H1 (cell line): Measurements from ENCODE around the gene PRKAR1B. TPM values are rescaled to one million over a fixed set of nuclear protein-coding genes. Genes with fewer than 3 reads are reported as not detected.

Experiments
- ASH2L ChIP-seq: fragments of 200-600, 300-600 bp; sonication (generic); IDR thresholded peaks from one replicate; pipeline ENCODE4 v1.7.1; 2017; ENCODE audit warnings: low read length
- CHD1 ChIP-seq: IDR thresholded peaks from 2 replicates; pipeline ENCODE4 v1.6.1; 2012; ENCODE audit warnings: low read depth, low read length, improper control_type of control experiment
- CHD7 ChIP-seq: fragments of 300-600 bp; sonication (generic); IDR thresholded peaks from 2 replicates; pipeline ENCODE4 v1.7.1; 2012; ENCODE audit warnings: low read length, moderate library complexity, mild to moderate bottlenecking, inconsistent platforms; ENCODE audit not compliant: insufficient replicate concordance
- CREB1 ChIP-seq: IDR thresholded peaks from 2 replicates; pipeline ENCODE4 v1.6.1; 2012; ENCODE audit warnings: inconsistent platforms
- MAFK ChIP-seq: IDR thresholded peaks from 2 replicates; pipeline ENCODE4 v1.6.1; 2012; ENCODE audit warnings: low read depth, mild to moderate bottlenecking, improper control_type of control experiment, low read length
- POU5F1 ChIP-seq: IDR thresholded peaks from 2 replicates; pipeline ENCODE4 v1.6.1; 2011; ENCODE audit warnings: low read depth, mild to moderate bottlenecking, low read length, moderate library complexity
- RXRA ChIP-seq: IDR thresholded peaks from 2 replicates; pipeline ENCODE4 v1.6.1; 2011; ENCODE audit warnings: low read depth, mild to moderate bottlenecking, low read length, moderate library complexity; ENCODE audit not compliant: insufficient read depth
- ZNF274 ChIP-seq: IDR thresholded peaks from 2 replicates; pipeline ENCODE4 v1.7.0; 2012; ENCODE audit warnings: low read length, borderline replicate concordance; ENCODE audit errors: extremely low read depth
- polyA plus RNA-seq, 7 experiments: library from polyadenylated mRNA; depleted of rRNA in 3 of 7; stranded (reverse) in 5 of 7; unstranded in 2 of 7; fragments of >200 nt in 5 of 7; fragments of 200-250 nt in 2 of 7; gene quantifications; 1 replicate in 5 of 7; 2 replicates in 1 of 7; 4 replicates in 1 of 7; pipeline versions ENCODE4 v1.2.1 to v1.2.3, GENCODE V29; 2011 to 2013; ENCODE audit warnings: missing spikeins in 2 of 7, mixed read lengths in 2 of 7
- total RNA-seq: library from RNA; stranded (reverse); fragmentation: NEBNext Ultra II Directional; extraction: Animal tissue kit (Norgen Biotek cat#: 25700); gene quantifications from 2 replicates; pipeline ENCODE4 v1.2.1, GENCODE V29; 2021

PRKAR1B gene
- total and polyA plus RNA-seq, 2 of the 8 experiments (the other 6 are each of a cell fraction or from before 2014, with no cell fraction given), result 12.3 to 55.7 TPM

- TF ChIP-seq CHD7, result no peak
- no peak for TF ChIP-seq CHD1
- TF ChIP-seq MAFK, result no peak
- no peak for TF ChIP-seq CREB1
- TF ChIP-seq ZNF274, result no peak
- TF ChIP-seq RXRA, result no peak
- no peak for TF ChIP-seq ASH2L
- no peak for TF ChIP-seq POU5F1
- TF ChIP-seq, all 59 proteins: peak for 0
These were observed 141.8 kb downstream of the PRKAR1B start (continued) for GRCh38 chr7:585229-585711.
